Adrenal gland (tissue), 12 donors: ENCODE measurements around the gene CAB39L. TPM values are rescaled to one million over a fixed set of nuclear protein-coding genes. Genes with fewer than 3 reads are reported as not detected.

ENCODE experiments used
- DNase-seq, 7 donors: peaks; one replicate each; pipeline ENCODE4 v3.0.0-alpha.2; 2019 to 2020
- H3K27ac ChIP-seq, 5 donors: fragments of 200-600 bp; sonication (generic) in 4 of 5; 1 replicate in 3 of 5; 2 replicates in 2 of 5; pipeline versions ENCODE4 v1.5.1 to v1.8.0; 2016 to 2020; ENCODE audit warnings: mild to moderate bottlenecking in 1 of 5
- H3K27me3 ChIP-seq: fragments of 200-600 bp; 2 replicates; pipeline ENCODE4 v1.8.0; 2021
- H3K36me3 ChIP-seq, 2 donors: fragments of 200-600 bp; replicated peaks in 1 of 2; 1 replicate in 1 of 2; 2 replicates in 1 of 2; pipeline versions ENCODE4 v1.5.1 to v1.8.0; 2018 to 2022
- H3K4me1 ChIP-seq, 2 donors: fragments of 200-600 bp; replicated peaks in 1 of 2; 1 replicate in 1 of 2; 2 replicates in 1 of 2; pipeline versions ENCODE4 v1.5.1 to v1.8.0; 2018 to 2021
- H3K4me3 ChIP-seq, 4 donors: fragments of 200-600 bp; sonication (generic) in 3 of 4; one replicate each; pipeline ENCODE4 v1.5.1; 2016 to 2018
- H3K9me3 ChIP-seq, 3 donors: fragments of 200-600 bp; sonication (generic) in 1 of 3; replicated peaks in 1 of 3; 1 replicate in 2 of 3; 2 replicates in 1 of 3; pipeline versions ENCODE4 v1.5.1 to v1.8.0; 2016 to 2021
- CTCF ChIP-seq, 6 experiments: fragments of 450-650 bp in 4 of 6; fragments of 200-600 bp in 2 of 6; sonication (generic) in 1 of 6; IDR thresholded peaks; 1 replicate in 5 of 6; 2 replicates in 1 of 6; pipeline versions ENCODE4 v1.5.1 to v1.8.0; 2016 to 2021; ENCODE audit warnings: antibody characterized with exemption in 6 of 6, mild to moderate bottlenecking in 2 of 6, moderate library complexity in 1 of 6
- POLR2A ChIP-seq, 2 donors: fragments of 450-650 bp; IDR thresholded peaks; one replicate each; pipeline ENCODE4 v1.6.1; 2017; ENCODE audit warnings: antibody characterized with exemption in 2 of 2, mild to moderate bottlenecking in 2 of 2, moderate library complexity in 1 of 2
- WGBS, 4 donors: extraction: QIAGEN DNeasy Blood & Tissue Kit in 2 of 4; methylation state at CpG; one replicate each; pipeline versions ENCODE4 v1.1.5 to v1.1.7; 2013 to 2017; 5-methylcytosine and 5-hydroxymethylcytosine counted together
- intact Hi-C, 2 donors: fragments of 100-400 bp; cut with DNase I; formaldehyde crosslinking; loops; one replicate each; pipeline versions ENCODE4 v1.14.1 to v1.15.0; 2022 to 2023
- polyA plus RNA-seq, 3 donors: library from polyadenylated mRNA; stranded (reverse); fragments of 200-250 nt in 2 of 3; fragments of 350-450 nt in 1 of 3; fragmentation: Illumina TruSeq in 1 of 3; extraction: RNeasy Lipid Tissue Mini Kit (QIAGEN cat#74804) in 1 of 3; gene quantifications; one replicate each; pipeline ENCODE4 v1.2.3, GENCODE V29; 2013 to 2014
- total RNA-seq, 9 donors: library from RNA; depleted of rRNA in 4 of 9; stranded (reverse); fragments of >200 nt in 4 of 9; fragments of 120-200 nt in 1 of 9; fragmentation: NEBNext Ultra II Directional in 1 of 9; extraction: Animal tissue kit (Norgen Biotek cat#: 25700) in 1 of 9; gene quantifications; one replicate each; pipeline versions ENCODE4 v1.1.0 to v1.2.4, GENCODE V29; 2013 to 2023
- donor health status: healthy with polysubstance abuse.
- donor health status: Bipolar disorder and iron deficiency.
- donor health status: DM: yes; HTN: yes; CAD: no.
- donor health status: DM: no; HTN: no; CAD: no.
- donor health status: DM: no; HTN: no; CAD: no.
- donor health status: DM: yes; HTN: yes; CAD: no.

CAB39L gene
- total and polyA plus RNA-seq, 12 donors = 17.8 to 115 (median 47.8) TPM

DNA sequence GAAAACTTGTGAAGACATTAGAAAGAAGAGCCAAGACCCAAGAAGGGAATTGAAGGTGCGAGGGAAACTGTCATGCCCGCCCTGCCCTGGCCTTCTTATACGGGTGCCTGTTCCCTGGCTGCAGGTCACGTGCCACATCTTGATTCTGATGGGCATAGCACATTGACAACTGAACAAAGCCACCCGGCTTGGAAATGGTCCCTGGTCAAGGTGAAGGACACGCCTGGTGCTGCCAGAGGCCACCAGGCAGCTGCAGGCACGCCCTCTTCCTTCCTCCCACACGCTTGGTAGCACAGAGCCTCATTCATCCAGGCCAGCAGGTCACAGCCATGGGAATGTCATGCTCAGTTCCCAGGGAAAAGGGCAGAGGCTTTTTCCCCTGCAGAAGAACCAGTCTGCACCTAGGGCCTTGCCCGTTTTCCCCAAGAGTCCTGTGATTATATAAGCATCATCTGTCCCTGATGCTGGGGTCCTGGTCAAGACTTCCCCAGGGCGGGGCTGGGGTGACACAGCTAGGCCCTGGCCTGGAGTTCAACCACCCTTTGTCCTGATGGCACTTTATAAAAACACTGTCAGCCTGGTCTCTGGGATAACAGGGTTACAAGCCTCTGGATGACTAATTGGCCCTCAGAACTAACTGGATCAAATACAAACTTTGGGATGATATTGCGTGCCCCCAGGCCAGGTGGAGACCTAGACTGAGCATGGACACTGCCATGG is 140.2 kb downstream of the CAB39L start:
- Histone ChIP-seq H3K9me3 (no peaks in the 10 kb centered on the region), H3K4me3 (no peak overlapping the region), H3K27ac (peak overlapping the region in 2 of 5 donors; percentile 6 to 48), H3K36me3 (no peaks in the 10 kb centered on the region), H3K27me3 (no peaks in the 10 kb centered on the region), H3K4me1 (peaks cover 8 to 28% of the 10 kb centered on the region in 2 donors)
- DNase-seq = peak in 6 of 7 donors; percentile 54 to 83 (median 74)
- no peak for TF ChIP-seq CTCF (IDR thresholded peaks at IDR 0.05)
- TF ChIP-seq POLR2A (IDR thresholded peaks at IDR 0.05) = no peak
- WGBS, 4 donors = 43 to 62% (median 49%) methylated on average over 4 to 11 of the region's 11 CpGs
- intact Hi-C loops = loop anchor here (5.0 kb wide), 3 partner anchors 129 to 304 kb away; no protein-coding TSS in a partner anchor

DNA sequence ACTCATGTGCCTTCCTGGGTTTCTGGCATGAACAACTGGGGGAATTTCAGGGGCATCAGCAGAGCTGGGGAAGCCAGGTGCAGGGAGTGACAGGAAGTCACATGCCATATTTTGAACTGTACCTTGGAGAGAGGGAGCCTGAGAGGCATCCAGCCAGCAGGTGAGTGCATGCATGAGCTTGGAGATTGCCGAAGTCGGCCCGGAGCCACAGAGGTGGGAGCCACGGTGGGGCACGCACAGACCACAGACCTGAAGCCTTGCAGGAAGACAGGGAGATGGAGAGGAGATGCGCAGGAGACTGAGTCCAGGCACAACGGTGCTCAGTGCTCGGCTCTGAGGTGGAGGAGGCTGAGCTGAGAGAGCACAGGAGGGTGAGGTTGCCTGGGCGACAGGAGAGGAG is 141.0 kb downstream of the CAB39L start:
- no peak for DNase-seq
- no peak overlapping the region for H3K4me3 ChIP-seq
- intact Hi-C loops = loop anchor here (5.0 kb wide), 3 partner anchors 129 to 304 kb away; no protein-coding TSS in a partner anchor
- H3K9me3 ChIP-seq = no peaks in the 10 kb centered on the region
- peaks cover 8 to 20% of the 10 kb centered on the region in 2 donors for H3K4me1 ChIP-seq
- no peak overlapping the region for H3K27ac ChIP-seq
- TF ChIP-seq POLR2A (IDR thresholded peaks at IDR 0.05) = no peak
- no peak for TF ChIP-seq CTCF (IDR thresholded peaks at IDR 0.05)
- H3K36me3 ChIP-seq = no peaks in the 10 kb centered on the region
- 87 to 93% (median 88%) methylated on average over 9 of the region's 9 CpGs for WGBS, 4 donors
- H3K27me3 ChIP-seq = no peaks in the 10 kb centered on the region

- Histone ChIP-seq H3K36me3 (no peaks in the 10 kb centered on the region), H3K27me3 (no peaks in the 10 kb centered on the region), H3K4me1 (peaks cover 8 to 17% of the 10 kb centered on the region in 2 donors), H3K27ac (no peak overlapping the region), H3K9me3 (no peaks in the 10 kb centered on the region), H3K4me3 (no peak overlapping the region)
- 81 to 87% (median 83%) methylated on average over 7 of the region's 7 CpGs for WGBS, 4 donors
- no peak for DNase-seq
- intact Hi-C loops = loop anchor here (5.0 kb wide), 3 partner anchors 130 to 305 kb away; no protein-coding TSS in a partner anchor
- TF ChIP-seq CTCF (IDR thresholded peaks at IDR 0.05) = no peak
- TF ChIP-seq POLR2A (IDR thresholded peaks at IDR 0.05) = no peak
Measured at GRCh38 chr13:49302222-49302621, 141.6 kb downstream of the CAB39L start.

- intact Hi-C loops = loop anchor here (5.0 kb wide), 3 partner anchors 131 to 306 kb away; no protein-coding TSS in a partner anchor
- H3K4me1 ChIP-seq = peaks cover 8 to 17% of the 10 kb centered on the region in 2 donors
- H3K4me3 ChIP-seq = peak overlapping the region in 1 of 4 donors; percentile 36
- WGBS, 4 donors = 17 to 39% (median 35%) methylated on average over 14 to 20 of the region's 20 CpGs
- no peak overlapping the region for H3K27ac ChIP-seq
- no peaks in the 10 kb centered on the region for H3K27me3 ChIP-seq
- DNase-seq = peak; percentile 47 to 79 (median 61)
- no peaks in the 10 kb centered on the region for H3K9me3 ChIP-seq
- no peaks in the 10 kb centered on the region for H3K36me3 ChIP-seq
- TF ChIP-seq POLR2A (IDR thresholded peaks at IDR 0.05) (no peak), CTCF (IDR thresholded peaks at IDR 0.05) (peak; percentile 89 to 97 (median 92))
Measured at GRCh38 chr13:49300739-49301589, 142.9 kb downstream of the CAB39L start.
